OCI-M2 (cell line): ENCODE results near the gene TCERG1L.

Experiments used
- DNase-seq: peaks from one replicate; lab custom pipeline; 2025; ENCODE audit not compliant: unreplicated experiment; lab: John Stamatoyannopoulos, UW

TCERG1L gene

GRCh38 chr10:131077724-131078123, 233.8 kb downstream of the TCERG1L start:
- DNase-seq: no peak

GRCh38 chr10:131077031-131077430, 234.5 kb downstream of the TCERG1L start:
- no peak for DNase-seq

- DNase-seq: no peak
Observed at GRCh38 chr10:131076356-131076755, 235.2 kb downstream of the TCERG1L start.

- DNase-seq: no peak
Observed at GRCh38 chr10:131075218-131075770, 236.2 kb downstream of the TCERG1L start.

GRCh38 chr10:131074682-131075081, 236.8 kb downstream of the TCERG1L start:
- DNase-seq: no peak

GRCh38 chr10:131073469-131074035, 238.0 kb downstream of the TCERG1L start:
- no peak for DNase-seq

- no peak for DNase-seq
Observed at GRCh38 chr10:131072651-131073468, 238.7 kb downstream of the TCERG1L start.

- no peak for DNase-seq
Observed at GRCh38 chr10:131071721-131072120, 239.8 kb downstream of the TCERG1L start.

GRCh38 chr10:131070856-131071255, 240.7 kb downstream of the TCERG1L start:
- no peak for DNase-seq

GRCh38 chr10:131068760-131069159, 242.8 kb downstream of the TCERG1L start:
- no peak for DNase-seq

- DNase-seq: no peak
Observed at GRCh38 chr10:131068311-131068710, 243.2 kb downstream of the TCERG1L start.

GRCh38 chr10:131067690-131068089, 243.8 kb downstream of the TCERG1L start:
- no peak for DNase-seq

GRCh38 chr10:131065673-131066305, 245.7 kb downstream of the TCERG1L start:
- DNase-seq: no peak

- no peak for DNase-seq
Observed at GRCh38 chr10:131063311-131063710, 248.2 kb downstream of the TCERG1L start.

GRCh38 chr10:131062621-131063260, 248.8 kb downstream of the TCERG1L start:
- no peak for DNase-seq

GRCh38 chr10:131061216-131061615, 250.3 kb downstream of the TCERG1L start:
- no peak for DNase-seq

- DNase-seq: no peak
Observed at GRCh38 chr10:131059881-131060280, 251.6 kb downstream of the TCERG1L start.

- no peak for DNase-seq
Observed at GRCh38 chr10:131058799-131059198, 252.7 kb downstream of the TCERG1L start.

GRCh38 chr10:131056781-131057180, 254.7 kb downstream of the TCERG1L start:
- DNase-seq: no peak

- DNase-seq: no peak
Observed at GRCh38 chr10:131056091-131056579, 255.4 kb downstream of the TCERG1L start.

- no peak for DNase-seq
Observed at GRCh38 chr10:131055437-131055836, 256.1 kb downstream of the TCERG1L start.
